HG02610 (cell line): ENCODE measurements around the gene CTDSPL.

Experiments used
- ATAC-seq: cut with Tn5 transposase; IDR thresholded peaks from one replicate; pipeline ENCODE4 v1.9.1; 2021; ENCODE audit warnings: mild to moderate bottlenecking, moderate library complexity; ENCODE audit not compliant: unreplicated experiment

Gene CTDSPL

DNA sequence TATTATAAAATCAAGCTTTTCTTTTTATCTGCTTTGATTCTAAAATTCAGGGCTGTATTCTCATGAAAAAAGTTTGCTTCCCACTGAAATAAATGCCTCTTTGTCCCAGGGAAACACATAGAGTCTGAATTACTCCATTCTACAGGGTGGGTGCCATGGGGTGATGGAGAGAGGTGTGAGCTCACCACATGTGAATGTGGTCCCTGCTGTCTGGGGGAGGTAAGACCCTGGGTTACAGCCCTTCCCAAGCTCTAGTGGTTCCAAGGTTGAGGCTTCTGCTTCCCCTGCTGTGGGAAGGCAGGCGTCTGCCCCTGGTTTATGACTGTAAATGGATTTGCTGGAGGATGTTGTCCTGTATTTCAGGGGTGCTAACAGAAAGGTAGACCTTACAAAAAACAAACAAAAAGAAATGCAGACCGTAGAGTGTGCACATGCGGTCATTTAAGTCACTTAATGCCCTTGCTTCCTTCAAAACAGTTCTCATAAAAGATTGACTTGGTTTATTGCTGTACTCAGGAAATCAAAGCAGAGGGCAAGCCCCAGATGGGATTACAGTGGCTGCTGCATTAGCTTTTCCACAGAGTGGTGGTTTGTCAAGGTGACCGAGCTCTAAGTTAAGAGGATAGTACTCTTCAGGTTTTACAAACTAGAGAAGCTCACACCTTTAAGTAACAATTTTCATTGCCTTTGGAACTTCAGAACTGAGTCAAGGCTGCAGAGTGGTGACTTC, 49.2 kb downstream of the CTDSPL start:
- ATAC-seq = no peak

DNA sequence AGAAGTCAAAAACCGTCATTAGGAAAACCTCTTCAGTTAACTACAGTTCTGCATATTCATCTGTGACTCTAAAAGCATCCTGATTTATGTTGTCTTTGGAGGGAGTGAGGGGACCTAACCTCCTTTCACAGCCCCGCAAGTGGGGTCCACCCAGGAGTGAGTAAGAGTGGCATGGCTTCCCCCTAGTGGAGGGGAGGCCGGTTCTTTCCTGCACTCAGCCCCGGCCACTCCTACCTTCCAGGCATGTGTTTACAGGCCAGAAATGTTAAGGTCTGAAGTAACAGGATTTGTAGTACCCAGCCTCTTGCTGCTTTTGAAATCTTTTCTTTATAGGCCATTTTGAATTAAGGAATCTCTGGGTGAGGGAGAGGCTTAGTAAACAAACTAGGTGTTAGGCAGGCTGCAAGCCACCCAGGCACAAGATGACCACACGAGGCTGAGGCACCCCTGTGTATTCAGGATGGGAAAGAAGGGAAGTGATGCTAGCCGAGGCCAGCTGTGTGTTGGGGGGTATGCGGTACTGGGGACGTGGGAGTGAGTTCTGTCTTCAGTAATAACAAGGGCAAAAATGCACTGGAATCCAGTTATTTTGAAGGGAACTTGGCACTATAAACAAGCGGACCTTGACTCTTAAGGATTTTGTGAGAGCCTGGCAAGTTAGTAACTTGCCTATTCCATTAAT, 50.5 kb downstream of the CTDSPL start:
- no peak for ATAC-seq

DNA sequence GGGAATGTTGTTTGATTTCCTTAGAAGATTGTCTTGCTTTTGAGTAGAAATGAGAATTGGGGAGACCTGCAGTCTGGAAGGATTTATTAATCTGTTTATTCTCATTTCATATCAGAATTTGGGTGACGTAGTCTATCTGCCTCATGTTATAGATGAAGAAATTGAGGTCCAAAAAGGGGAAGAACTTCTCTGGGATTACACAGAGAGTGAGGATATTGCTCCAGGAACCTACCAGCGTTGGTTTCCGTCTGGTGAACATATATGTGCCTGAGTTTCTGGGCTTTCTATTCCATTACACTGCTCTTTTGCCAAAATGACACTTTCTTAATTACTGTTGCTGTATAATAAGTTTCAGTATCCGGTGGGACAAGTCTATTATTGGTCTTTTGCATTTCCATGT, 51.8 kb downstream of the CTDSPL start:
- ATAC-seq = no peak

DNA sequence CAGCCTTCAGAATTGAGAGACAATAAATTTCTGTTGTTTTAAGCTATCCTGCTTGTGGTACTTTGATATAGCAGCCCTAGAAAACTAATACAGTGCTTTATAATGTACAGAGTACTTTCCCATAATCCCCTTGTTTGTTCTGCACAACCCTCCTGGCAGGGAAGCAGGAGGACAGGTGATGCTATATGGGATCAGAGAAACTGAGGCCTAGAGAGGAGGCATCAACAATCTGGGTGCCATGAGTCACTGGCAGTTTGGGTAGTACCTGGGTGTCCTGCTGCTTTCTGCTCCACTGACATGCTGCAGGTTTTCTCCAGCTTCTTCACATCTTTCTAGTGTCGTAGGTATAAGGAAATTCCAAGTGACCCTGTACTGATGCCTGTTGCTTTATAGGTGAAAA, 55.0 kb downstream of the CTDSPL start:
- no peak for ATAC-seq

DNA sequence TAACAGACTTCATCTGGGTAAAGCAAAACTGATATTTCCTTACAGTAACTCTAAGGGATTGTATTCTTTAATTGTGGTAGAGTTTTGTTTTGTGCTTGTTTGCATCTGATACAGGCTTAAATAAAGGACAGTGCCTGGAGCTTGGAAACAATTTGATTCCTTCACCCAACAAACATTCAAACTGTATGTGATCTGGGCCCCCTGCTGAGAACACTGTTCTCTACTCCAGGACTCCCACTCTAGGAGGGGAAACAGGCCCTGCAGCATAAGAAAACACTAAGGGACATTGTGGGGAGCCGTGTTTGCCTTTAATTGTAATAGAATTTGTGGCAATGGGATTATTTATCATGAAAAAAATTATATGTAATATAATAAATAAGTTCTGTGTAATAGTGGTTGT, 56.9 kb downstream of the CTDSPL start:
- ATAC-seq = no peak

DNA sequence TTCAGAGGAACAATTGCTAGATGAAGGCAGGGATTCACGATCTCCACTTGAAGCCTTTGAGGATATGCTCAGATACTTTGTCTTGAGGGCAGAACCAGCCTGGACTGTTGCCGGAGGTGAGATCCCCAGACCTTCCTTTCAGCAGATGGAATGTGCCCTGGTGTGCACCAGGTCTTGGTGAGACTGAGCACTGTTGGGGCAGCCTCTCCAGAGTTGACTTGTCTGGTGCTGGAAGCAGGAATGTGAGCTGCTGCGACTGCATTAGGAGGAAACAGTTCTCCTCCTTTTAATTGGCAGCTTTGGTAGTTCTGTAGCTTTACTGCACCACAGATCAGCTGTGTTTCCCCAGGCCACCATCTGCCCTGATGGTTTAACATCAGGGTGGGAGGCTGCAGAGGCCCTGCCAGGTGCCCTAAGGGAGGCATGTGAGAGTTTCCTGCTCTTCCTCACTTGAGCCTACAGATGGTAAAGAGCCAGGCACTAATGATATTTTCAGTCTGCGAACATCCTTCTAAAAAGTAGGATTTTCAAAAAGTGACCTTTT, 58.5 kb downstream of the CTDSPL start:
- no peak for ATAC-seq

DNA sequence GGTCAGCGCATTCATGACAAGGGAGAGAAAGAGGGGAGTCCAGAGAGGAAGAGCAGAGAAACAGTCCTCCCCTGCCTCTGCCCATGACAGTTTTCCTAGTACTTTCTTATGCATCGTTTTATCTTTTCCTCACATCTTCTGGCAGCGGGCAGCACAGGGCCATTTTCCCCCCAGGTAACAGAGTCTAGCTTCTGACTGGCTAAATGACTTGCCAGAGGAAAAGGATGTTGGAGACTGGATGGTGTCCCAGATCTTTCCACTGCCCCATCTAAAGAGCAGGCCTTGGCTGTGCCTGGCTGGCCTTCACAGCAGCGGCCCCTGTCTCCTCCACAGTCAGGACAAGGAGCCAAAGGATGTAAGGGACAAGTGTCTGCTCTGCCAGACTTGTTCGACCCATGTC, 59.3 kb downstream of the CTDSPL start:
- ATAC-seq = no peak

DNA sequence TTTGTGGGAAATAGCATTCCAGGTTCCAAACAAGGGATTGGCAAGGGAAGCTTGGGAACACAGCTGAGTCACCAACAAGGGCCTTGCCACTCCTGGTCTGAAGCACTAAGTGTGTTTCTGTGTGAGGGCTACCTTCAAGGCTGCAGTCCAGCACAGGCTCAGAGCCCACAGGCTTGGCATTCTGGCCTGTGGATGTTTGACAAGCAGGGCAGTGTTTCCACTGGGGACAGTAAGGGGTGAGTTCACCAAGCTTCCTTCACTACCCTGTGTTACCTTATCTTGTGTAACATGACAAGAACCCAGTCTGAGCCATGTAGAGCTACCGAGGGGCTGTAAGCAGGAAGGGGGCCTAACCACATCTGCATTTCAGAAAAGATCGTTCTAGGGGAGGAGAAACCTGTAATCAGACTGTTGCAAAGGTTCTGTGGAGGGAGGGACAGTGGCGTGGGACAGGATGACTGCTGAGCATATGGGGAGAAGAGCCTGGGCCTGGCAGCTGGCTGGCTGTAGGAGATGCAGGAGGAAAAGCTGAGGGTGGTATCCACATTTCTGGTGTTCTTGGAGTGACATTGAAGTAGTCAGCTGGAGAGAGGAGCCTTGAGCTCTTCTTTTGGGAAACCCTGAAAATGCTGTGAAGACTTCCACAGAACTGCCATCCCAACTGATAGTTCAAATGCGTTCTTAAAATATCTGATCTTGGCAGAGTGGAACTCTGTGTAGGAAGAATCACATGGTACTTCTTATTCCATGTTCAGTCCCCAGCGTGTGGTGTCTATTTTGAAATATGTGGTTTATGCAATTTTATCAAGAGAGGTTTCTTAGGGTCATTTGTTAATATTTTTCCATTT, 61.3 kb downstream of the CTDSPL start:
- no peak for ATAC-seq

DNA sequence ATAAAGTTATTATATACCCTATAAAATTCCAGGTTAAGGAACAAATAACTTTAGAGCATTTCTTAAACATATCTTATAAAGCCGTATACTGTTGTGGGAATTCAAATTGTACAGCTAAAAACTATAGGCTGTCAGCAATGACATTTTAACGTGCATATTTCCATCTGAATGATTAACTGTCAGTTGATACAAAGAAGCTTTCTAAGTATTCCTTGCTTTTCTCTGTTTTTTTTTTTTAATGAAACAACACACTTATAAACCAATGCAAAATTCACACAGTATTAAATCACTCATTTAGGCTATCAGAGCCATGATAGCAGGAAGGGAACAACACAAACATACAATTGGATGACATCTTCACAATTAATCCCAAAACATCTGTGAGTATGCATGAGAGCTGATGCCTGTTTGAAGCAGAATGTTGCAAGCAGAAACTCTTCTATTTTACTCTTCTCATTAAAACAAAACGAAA, 61.9 kb downstream of the CTDSPL start:
- ATAC-seq = no peak

DNA sequence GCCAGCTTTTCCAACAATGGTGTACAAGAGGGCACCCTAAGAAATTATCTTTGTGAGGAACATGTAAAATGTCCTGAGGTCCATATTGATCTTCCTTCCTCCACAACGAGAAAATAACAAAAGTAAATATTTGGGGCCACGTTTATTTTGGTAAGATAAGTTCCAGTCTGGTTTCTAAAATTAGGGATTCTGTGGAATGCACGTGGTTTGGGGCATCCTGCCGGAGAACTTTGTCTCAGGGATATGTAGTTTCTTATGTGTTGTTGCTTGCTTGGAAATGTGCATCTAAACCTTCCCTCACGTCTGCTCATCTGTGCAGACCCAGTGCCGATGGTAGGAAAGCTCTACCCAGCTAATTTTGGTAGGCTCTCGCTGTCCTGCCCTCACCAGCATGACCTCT, 62.8 kb downstream of the CTDSPL start:
- ATAC-seq = no peak

DNA sequence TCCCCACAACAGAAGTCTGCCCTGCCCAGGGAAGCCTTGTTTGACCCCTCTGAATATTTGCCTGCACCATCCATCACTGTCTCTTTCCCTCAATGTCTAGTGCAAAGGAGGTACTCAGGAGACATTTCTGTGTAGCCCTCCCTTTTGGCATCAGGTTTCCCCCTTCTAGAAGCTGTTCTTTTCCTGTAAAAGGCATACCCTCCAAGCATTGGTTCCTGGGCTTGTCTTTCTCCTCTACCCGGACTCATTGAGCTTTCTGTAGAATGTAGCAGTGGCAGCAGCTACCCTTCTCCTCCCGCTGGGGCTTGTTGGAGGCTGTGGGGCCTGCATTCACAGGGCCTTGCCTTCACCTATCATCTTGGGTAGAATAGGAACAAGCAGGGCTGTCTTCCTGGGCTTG, 63.5 kb downstream of the CTDSPL start:
- no peak for ATAC-seq

DNA sequence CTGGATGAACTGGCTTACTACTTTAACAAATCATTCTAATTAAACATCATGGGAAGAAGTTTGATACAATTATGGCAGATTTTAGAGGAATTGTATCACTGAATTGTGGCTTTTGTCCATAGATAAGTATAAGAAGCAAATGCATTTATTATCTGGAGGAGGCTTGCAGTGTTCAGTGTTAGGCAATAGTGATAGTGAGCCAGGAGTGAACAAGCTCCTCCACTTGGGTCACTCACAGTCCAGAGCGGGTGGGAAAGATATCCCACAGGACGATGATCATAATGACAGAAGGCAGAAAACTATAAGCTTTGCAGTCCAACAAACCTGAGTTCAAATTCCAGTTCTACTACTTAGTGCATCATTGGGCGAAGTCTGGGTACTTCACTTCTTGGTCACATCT, 64.9 kb downstream of the CTDSPL start:
- no peak for ATAC-seq

DNA sequence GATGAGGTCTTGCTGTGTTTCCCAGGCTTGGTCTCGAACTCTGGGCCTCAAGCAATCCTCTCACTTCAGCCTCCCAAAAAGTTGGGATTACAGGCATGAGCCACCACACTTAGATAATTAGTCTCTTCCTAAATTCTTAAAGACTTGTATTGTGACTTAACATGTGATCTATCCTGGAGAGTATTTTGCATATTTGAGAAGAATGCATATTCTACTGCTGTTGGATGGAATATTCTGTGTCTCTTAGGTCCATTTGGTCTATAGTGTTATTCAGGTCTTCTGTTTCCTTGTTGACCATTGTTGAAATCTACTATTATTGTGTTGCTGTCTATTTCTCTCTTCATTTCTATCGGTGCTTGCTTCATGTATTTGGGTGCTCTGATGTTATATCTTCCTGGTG, 68.8 kb downstream of the CTDSPL start:
- no peak for ATAC-seq

DNA sequence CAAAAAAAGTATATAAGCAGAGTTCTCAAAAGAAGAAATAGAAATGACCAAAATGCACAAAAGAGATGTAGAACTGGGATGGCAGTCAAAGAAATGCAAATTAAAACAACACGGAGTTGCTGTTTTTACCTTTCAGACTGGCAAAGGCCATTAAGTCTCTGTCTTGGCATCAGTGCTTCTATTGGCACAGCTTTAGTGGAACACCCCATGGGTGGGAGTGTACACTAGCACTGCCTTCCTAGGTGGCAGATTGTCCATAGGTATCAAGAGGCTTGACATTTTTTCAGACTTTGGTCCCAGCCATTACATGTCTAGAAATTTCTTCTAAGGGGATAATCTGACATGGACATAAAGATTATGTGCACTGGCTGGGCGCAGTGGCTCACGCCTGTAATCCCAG, 70.8 kb downstream of the CTDSPL start:
- no peak for ATAC-seq

DNA sequence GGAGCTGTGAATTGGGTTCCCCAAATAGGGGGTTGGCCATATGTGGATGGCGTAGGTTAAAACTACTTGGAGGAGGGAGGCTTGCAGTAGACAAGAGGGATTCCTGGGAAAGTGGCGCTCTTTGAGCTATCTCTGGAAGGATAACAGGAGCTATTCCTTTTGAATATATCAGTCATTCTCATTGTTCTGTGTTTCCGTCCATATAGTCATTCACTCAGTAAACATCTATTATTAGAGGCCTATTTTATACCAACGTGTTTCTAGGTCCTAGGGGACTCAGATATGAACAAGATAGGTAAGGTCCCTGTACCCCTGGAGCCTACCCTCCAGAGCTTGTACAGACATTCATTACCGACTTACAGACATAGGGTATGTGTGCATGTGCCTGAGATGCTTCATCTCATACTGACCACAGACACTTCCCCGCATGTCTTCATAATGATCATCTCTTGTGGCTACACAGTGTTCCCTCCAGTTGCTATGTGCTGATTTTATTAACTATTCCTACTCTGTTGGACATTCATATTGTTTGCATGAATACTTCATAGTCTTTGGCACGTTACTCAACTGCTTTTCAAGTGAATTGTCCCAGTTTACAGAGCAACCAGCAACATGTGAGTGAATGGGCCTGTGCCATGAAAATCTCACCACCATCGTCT, 73.1 kb downstream of the CTDSPL start:
- no peak for ATAC-seq

DNA sequence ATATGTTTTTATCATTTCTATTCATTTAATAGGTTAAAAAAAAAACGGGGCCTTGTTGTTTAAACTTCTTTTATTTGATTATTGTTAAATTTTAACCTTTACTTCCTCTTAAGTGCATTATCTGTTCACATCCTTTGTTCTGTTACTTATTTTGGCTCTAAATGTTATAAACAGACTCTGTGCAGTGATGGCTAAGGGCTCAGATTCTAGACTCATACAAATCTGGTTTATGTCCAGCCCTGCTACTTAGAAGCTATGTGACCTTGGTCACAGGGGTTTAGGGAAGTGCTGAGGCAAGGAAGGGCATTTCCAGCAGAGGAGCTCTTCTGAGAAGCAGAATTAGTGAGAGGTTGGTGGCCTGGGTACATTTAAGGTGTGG, 73.6 kb downstream of the CTDSPL start:
- ATAC-seq = no peak

DNA sequence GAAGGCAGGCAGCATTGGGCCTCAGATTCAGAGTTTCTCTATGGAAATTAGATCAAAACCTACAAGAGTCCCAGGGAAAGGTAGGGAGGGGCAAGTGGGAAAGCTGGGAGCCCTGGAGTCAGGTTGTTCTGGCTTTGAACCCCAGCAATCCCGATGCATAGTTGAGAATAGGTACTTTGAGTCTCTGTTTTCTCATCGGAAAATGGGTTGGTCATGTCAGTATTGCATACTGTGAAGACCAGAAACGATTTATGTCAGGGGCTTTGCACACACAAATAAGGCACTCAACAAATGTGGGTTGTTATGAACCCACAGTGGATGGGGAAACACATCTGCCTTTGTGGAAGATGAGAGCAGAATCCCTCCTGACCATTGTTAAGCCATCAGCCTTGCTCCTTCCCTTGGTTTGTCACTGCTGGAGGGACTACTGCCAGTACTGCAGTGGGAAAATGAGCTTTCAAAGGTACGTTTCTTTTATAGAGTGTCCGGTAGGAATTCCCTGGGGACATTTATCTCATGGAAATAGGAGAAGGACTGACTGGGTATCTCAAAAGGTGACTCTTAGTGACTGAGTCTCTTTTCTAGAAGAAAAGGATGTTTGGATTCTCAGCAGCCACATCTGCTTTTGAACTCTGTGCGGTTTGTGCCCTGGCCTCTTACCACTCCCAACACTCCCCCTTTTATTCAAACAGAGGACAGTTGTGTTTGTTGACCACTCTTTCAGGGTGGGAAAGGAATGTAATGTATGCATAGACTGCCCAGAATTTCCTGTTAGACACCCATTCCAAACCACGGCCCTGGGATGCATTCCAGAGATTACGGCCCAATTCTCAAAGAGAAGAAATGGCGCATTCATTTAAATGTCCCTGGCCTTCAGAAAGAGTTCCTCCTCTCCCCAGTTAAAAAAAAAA, 74.3 kb downstream of the CTDSPL start:
- no peak for ATAC-seq

DNA sequence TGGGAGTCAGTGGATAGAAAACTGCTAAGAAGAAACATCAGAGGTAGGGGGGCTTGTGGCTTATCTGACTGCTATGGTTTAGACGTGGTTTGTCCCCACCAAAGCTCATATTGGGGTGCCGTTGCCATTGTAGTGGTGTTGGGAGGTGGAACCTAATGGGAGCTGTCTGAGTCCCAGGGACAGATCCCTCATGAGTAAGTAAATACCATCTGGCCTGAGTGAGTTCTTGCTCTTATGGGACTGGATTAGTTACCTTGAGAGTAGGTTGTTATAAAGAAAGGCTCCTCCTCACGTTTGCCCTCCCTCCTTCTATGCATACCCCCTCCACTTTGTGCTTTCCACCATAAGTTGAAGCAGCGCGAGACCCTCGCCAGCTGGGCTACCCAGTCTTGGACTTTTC, 75.5 kb downstream of the CTDSPL start:
- no peak for ATAC-seq

DNA sequence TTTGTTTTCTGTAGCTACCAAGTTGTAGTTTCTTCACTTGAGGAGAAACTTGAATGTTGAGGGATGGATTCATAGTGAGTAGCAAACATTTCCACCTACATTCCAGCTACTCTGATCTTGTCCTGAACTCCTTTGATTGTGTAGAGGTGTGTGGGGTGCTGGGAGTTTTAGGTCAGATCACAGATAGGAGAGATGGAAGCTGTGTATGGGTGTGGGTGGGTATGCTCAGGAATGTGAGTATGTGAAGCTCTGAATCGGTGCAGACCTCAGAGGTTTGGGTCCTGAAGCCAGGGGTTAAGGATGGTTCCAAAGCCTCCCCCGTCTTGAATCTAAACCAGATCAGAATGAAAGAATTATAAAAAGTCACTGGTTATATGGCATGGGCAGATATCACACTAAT, 76.3 kb downstream of the CTDSPL start:
- no peak for ATAC-seq
